AG04449 (cell line): ENCODE data around the gene EFHD2.

ENCODE experiments used
- CTCF ChIA-PET: fragments of 350-600 bp; formaldehyde crosslinking; extraction: SDS; loops from one replicate; lab custom pipeline; 2021; ENCODE audit warnings: antibody characterized with exemption; lab: Yijun Ruan, JAX
- POLR2A ChIA-PET: fragments of 400-600, 350-600 bp; formaldehyde crosslinking; extraction: SDS; loops from one replicate; lab custom pipeline; 2020; ENCODE audit warnings: antibody characterized with exemption, inconsistent platforms; lab: Yijun Ruan, JAX
- DNase-seq: peaks from one replicate; pipeline ENCODE4 v3.0.0-alpha.2; 2010; ENCODE audit warnings: low read depth, low spot score
- H3K4me3 ChIP-seq: 2 replicates; pipeline ENCODE4 v1.5.1; 2011; ENCODE audit warnings: low read depth, mild to moderate bottlenecking, control low read depth, low read length
- CTCF ChIP-seq: IDR thresholded peaks from one replicate; pipeline ENCODE4 v1.5.1; 2011; ENCODE audit warnings: mild to moderate bottlenecking, moderate library complexity, low read length, control low read depth, inconsistent platforms; ENCODE audit not compliant: insufficient read depth; ENCODE audit errors: missing control alignments

Gene EFHD2

GRCh38 chr1:15451014-15451722, 41.5 kb downstream of the EFHD2 start:
- DNase-seq: no peak
- H3K4me3 ChIP-seq: no peak overlapping the region
- ChIA-PET CTCF (no interaction called here), POLR2A (no interaction called here)
- no peak for TF ChIP-seq CTCF

- no peak overlapping the region for H3K4me3 ChIP-seq
- TF ChIP-seq CTCF: no peak
- CTCF ChIA-PET: no interaction called here
- no peak for DNase-seq
- POLR2A ChIA-PET: no interaction called here
Measured at GRCh38 chr1:15452216-15452615, 42.5 kb downstream of the EFHD2 start.

GRCh38 chr1:15452866-15453571, 43.3 kb downstream of the EFHD2 start:
- no peak for TF ChIP-seq CTCF

GRCh38 chr1:15453734-15454133, 44.0 kb downstream of the EFHD2 start:
- no peak overlapping the region for H3K4me3 ChIP-seq
- no peak for DNase-seq
- ChIA-PET POLR2A (no interaction called here), CTCF (no interaction called here)
- TF ChIP-seq CTCF: no peak

More at GRCh38 chr1:15452866-15453571, 43.3 kb downstream of the EFHD2 start:
- ChIA-PET POLR2A (no interaction called here), CTCF (no interaction called here)
- H3K4me3 ChIP-seq: no peak overlapping the region
- no peak for DNase-seq

- ChIA-PET CTCF (no interaction called here), POLR2A (no interaction called here)
- peak; percentile 38 for DNase-seq
- TF ChIP-seq CTCF: no peak
- no peak overlapping the region for H3K4me3 ChIP-seq
Measured at GRCh38 chr1:15454256-15454655, 44.6 kb downstream of the EFHD2 start.

GRCh38 chr1:15455522-15455921, 45.8 kb downstream of the EFHD2 start:
- no peak for TF ChIP-seq CTCF
- no peak for DNase-seq
- CTCF ChIA-PET: interaction anchor here (0.6 to 0.8 kb wide), 2 partner anchors 24 to 183 kb away, joined by 3 read pairs; no protein-coding TSS in a partner anchor

More at GRCh38 chr1:15455522-15455921, 45.8 kb downstream of the EFHD2 start:
- H3K4me3 ChIP-seq: no peak overlapping the region
- POLR2A ChIA-PET: no interaction called here
